Prostate gland (tissue), 2 donors: ENCODE measurements around the gene MYL9. TPM values are rescaled to one million over a fixed set of nuclear protein-coding genes. Genes with fewer than 3 reads are reported as not detected.
"Not testable (repeated sequence)": the region's sequence is repeated elsewhere in the genome, so short reads cannot be mapped to it uniquely, and the experiment has no call there.

ENCODE experiments used
- DNase-seq: peaks from one replicate; pipeline ENCODE4 v3.0.0-alpha.2; 2019; ENCODE audit warnings: low spot score
- H3K27ac ChIP-seq, 2 donors: fragments of 200-600 bp; sonication (generic); 2 replicates each; pipeline ENCODE4 v1.5.1; 2017 to 2019
- H3K27me3 ChIP-seq: fragments of 200-600 bp; sonication (generic); replicated peaks from 2 replicates; pipeline ENCODE4 v1.5.1; 2019; ENCODE audit not compliant: insufficient read depth
- H3K36me3 ChIP-seq, 2 donors: fragments of 200-600 bp; sonication (generic); 1 replicate in 1 of 2; 2 replicates in 1 of 2; pipeline versions ENCODE4 v1.5.1 to v1.8.1; 2017 to 2019
- H3K4me1 ChIP-seq: fragments of 200-600 bp; sonication (generic); replicated peaks from 2 replicates; pipeline ENCODE4 v1.5.1; 2019
- H3K4me3 ChIP-seq, 2 donors: fragments of 200-600 bp; sonication (generic); 2 replicates each; pipeline ENCODE4 v1.5.1; 2017 to 2019
- H3K9me3 ChIP-seq: fragments of 200-600 bp; sonication (generic); 2 replicates; pipeline ENCODE4 v1.5.1; 2017
- CTCF ChIP-seq, 4 experiments: fragments of 200-600 bp in 2 of 4; fragments of 450-650 bp in 2 of 4; sonication (generic) in 2 of 4; IDR thresholded peaks; 1 replicate in 3 of 4; 2 replicates in 1 of 4; pipeline ENCODE4 v1.5.1; 2016 to 2019; ENCODE audit warnings: antibody characterized with exemption in 4 of 4, mild to moderate bottlenecking in 2 of 4, moderate library complexity in 2 of 4
- POLR2A ChIP-seq: fragments of 450-650 bp; IDR thresholded peaks from one replicate; pipeline ENCODE4 v1.6.1; 2016; ENCODE audit warnings: antibody characterized with exemption, mild to moderate bottlenecking
- POLR2AphosphoS5 ChIP-seq: sonication (generic); formaldehyde crosslinking; IDR thresholded peaks from one replicate; pipeline ENCODE4 v1.6.1; 2017; ENCODE audit warnings: antibody characterized with exemption
- WGBS: methylation state at CpG from one replicate; pipeline ENCODE4 v1.1.5; 2018; 5-methylcytosine and 5-hydroxymethylcytosine counted together
- intact Hi-C: fragments of 100-400 bp; cut with DNase I; formaldehyde crosslinking; loops from one replicate; pipeline ENCODE4 v1.14.2; 2022
- total RNA-seq, 2 donors: library from RNA; depleted of rRNA; stranded (reverse); fragments of >200 nt; gene quantifications; one replicate each; pipeline ENCODE4 v1.1.0, GENCODE V29; 2016

MYL9 gene
- total RNA-seq, 2 donors from 2014 or later, result 335 to 560 TPM

- 96% methylated on average over 17 of the region's 17 CpGs for WGBS
- H3K36me3 ChIP-seq, result peaks cover under 1% of the 10 kb centered on the region in 2 donors
- no peak overlapping the region for H3K27ac ChIP-seq
- no peak for DNase-seq
- H3K27me3 ChIP-seq, result no peaks in the 10 kb centered on the region
- no peaks in the 10 kb centered on the region for H3K4me1 ChIP-seq
- intact Hi-C loops, result no loop called here
- no peak overlapping the region for H3K4me3 ChIP-seq
- TF ChIP-seq POLR2AphosphoS5, result no peak
- TF ChIP-seq CTCF (IDR thresholded peaks at IDR 0.05), result no peak
- no peak for TF ChIP-seq POLR2A
- H3K9me3 ChIP-seq, result no peaks in the 10 kb centered on the region
Observed at GRCh38 chr20:36519012-36519719, 22.2 kb upstream of the MYL9 start.

DNA sequence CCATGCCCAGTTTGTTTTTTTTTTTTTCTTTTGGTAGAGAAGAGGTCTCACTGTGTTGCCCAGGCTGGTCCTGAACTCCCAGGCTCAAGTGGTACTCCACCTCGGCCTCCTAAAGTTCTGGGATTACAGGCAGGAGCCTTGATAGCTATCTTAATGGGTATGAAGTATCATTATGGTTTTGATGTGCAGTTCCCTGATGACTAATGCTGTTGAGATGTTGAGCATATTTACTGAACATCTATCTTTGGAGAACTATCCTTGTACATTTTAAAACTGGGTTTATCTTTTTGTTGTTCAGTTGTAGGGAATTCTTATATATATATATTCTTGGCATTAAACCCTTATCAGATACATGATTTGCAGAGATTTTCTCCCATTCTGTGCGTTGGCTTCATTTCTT is 21.4 kb upstream of the MYL9 start:
- Histone ChIP-seq H3K4me1 (no peaks in the 10 kb centered on the region), H3K4me3 (no peak overlapping the region), H3K27ac (no peak overlapping the region), H3K36me3 (peaks cover 4 to 8% of the 10 kb centered on the region in 2 donors), H3K27me3 (no peaks in the 10 kb centered on the region), H3K9me3 (no peaks in the 10 kb centered on the region)
- TF ChIP-seq CTCF (IDR thresholded peaks at IDR 0.05), result no peak
- no peak for TF ChIP-seq POLR2A
- TF ChIP-seq POLR2AphosphoS5, result no peak
- intact Hi-C loops, result no loop called here
- no peak for DNase-seq
- 75% methylated on average over 2 of the region's 2 CpGs for WGBS

DNA sequence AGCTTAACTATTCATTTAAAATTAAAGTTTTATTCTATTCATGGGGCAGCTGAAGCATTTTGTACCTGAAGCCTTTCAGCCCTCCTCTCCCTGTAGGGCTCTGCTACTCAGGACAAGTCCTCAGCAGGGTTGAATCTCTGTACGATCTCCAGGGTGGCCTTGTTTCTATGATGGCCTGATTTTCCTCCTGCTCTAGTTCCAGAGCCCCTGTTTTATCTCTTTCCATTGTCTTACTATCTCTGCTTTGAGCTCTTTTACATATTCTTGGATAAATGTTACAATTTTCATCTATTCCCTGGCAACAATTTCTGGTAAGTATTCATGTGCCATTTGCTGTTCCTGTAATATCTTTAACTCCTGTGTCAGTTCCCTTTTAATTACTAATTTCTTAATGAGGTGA is 19.8 kb upstream of the MYL9 start:
- H3K4me3 ChIP-seq, result no peak overlapping the region
- no peaks in the 10 kb centered on the region for H3K4me1 ChIP-seq
- no peak overlapping the region for H3K27ac ChIP-seq
- TF ChIP-seq CTCF (IDR thresholded peaks at IDR 0.05) (no peak), POLR2A (no peak), POLR2AphosphoS5 (no peak)
- no peaks in the 10 kb centered on the region for H3K27me3 ChIP-seq
- no peaks in the 10 kb centered on the region for H3K9me3 ChIP-seq
- intact Hi-C loops, result no loop called here
- no peak for DNase-seq
- peaks cover 4 to 13% of the 10 kb centered on the region in 2 donors for H3K36me3 ChIP-seq
- 47% methylated on average over 1 of the region's 1 CpG for WGBS

- intact Hi-C loops, H3K27ac ChIP-seq, H3K27me3 ChIP-seq, H3K9me3 ChIP-seq, DNase-seq, H3K4me1 ChIP-seq, H3K4me3 ChIP-seq: not testable (repeated sequence)
- peaks cover 4 to 13% of the 10 kb centered on the region in 2 donors for H3K36me3 ChIP-seq
- 91% methylated on average over 7 of the region's 7 CpGs for WGBS
Observed at GRCh38 chr20:36522412-36522811, 18.9 kb upstream of the MYL9 start.

GRCh38 chr20:36523341-36523740 is 18.0 kb upstream of the MYL9 start:
- no peak for DNase-seq
- intact Hi-C loops, result no loop called here
- peaks cover 4 to 13% of the 10 kb centered on the region in 2 donors for H3K36me3 ChIP-seq
- TF ChIP-seq POLR2AphosphoS5, result no peak
- no peak for TF ChIP-seq CTCF (IDR thresholded peaks at IDR 0.05)
- no peak for TF ChIP-seq POLR2A
- 54% methylated on average over 3 of the region's 3 CpGs for WGBS
- H3K27me3 ChIP-seq, result no peaks in the 10 kb centered on the region
- no peaks in the 10 kb centered on the region for H3K4me1 ChIP-seq
- no peak overlapping the region for H3K27ac ChIP-seq
- no peaks in the 10 kb centered on the region for H3K9me3 ChIP-seq
- H3K4me3 ChIP-seq, result no peak overlapping the region
